Activated B cell treated with CpG ODN at 0.5 μM for 24 hours (primary cell): ENCODE measurements around the gene CRACR2B. TPM values are rescaled to one million over a fixed set of nuclear protein-coding genes. Genes with fewer than 3 reads are reported as not detected.
A peak's percentile ranks its signal among the peaks of the same experiment; 100 is the strongest.

ENCODE experiments used
- ATAC-seq: fragments of 200-7000 bp; cut with Tn5 transposase; one replicate; pipeline ENCODE4 v1.10.0; 2021; ENCODE audit warnings: low read depth, mild to moderate bottlenecking, moderate library complexity
- CTCF ChIA-PET: fragments of 350-600 bp; sonication (Branson Sonifier 250); formaldehyde crosslinking; loops from one replicate; lab custom pipeline; 2021; ENCODE audit warnings: antibody characterized with exemption; lab: Charles Lee
- POLR2A ChIA-PET: fragments of 350-600 bp; sonication (Branson Sonifier 250); formaldehyde crosslinking; loops from one replicate; lab custom pipeline; 2021; ENCODE audit warnings: antibody characterized with exemption; lab: Charles Lee
- DNase-seq: peaks from one replicate; pipeline ENCODE4 v3.0.0; 2022
- H3K27ac Mint-ChIP-seq: one replicate; pipeline ENCODE4 v1.8.0; 2020; ENCODE audit warnings: mixed read lengths
- H3K27me3 Mint-ChIP-seq: one replicate; pipeline ENCODE4 v1.8.0; 2021; ENCODE audit warnings: mixed read lengths
- H3K36me3 Mint-ChIP-seq: one replicate; pipeline ENCODE4 v1.8.0; 2021; ENCODE audit warnings: low read depth, mixed read lengths
- H3K4me1 Mint-ChIP-seq: one replicate; pipeline ENCODE4 v1.8.0; 2021; ENCODE audit warnings: mixed read lengths
- H3K4me3 Mint-ChIP-seq: one replicate; pipeline ENCODE4 v1.8.0; 2020; ENCODE audit warnings: mild to moderate bottlenecking, mixed read lengths
- H3K9me3 Mint-ChIP-seq: one replicate; pipeline ENCODE4 v1.8.0; 2020; ENCODE audit warnings: mixed read lengths
- intact Hi-C: fragments of 100-400 bp; cut with micrococcal nuclease; formaldehyde crosslinking; loops from one replicate; pipeline ENCODE4 v1.15.1; 2024
- total RNA-seq: library from RNA; stranded (reverse); gene quantifications from 2 replicates; pipeline ENCODE4 v1.2.3, GENCODE V29; 2022
- TF ChIP-seq, protein P1 (sequence below): fragments of 200-600 bp; IDR thresholded peaks from one replicate; pipeline ENCODE4 v1.8.0; 2022; ENCODE audit warnings: antibody characterized with exemption, mild to moderate bottlenecking

CRACR2B gene
- total RNA-seq, 1 donor from 2014 or later: 4.5 TPM

DNA sequence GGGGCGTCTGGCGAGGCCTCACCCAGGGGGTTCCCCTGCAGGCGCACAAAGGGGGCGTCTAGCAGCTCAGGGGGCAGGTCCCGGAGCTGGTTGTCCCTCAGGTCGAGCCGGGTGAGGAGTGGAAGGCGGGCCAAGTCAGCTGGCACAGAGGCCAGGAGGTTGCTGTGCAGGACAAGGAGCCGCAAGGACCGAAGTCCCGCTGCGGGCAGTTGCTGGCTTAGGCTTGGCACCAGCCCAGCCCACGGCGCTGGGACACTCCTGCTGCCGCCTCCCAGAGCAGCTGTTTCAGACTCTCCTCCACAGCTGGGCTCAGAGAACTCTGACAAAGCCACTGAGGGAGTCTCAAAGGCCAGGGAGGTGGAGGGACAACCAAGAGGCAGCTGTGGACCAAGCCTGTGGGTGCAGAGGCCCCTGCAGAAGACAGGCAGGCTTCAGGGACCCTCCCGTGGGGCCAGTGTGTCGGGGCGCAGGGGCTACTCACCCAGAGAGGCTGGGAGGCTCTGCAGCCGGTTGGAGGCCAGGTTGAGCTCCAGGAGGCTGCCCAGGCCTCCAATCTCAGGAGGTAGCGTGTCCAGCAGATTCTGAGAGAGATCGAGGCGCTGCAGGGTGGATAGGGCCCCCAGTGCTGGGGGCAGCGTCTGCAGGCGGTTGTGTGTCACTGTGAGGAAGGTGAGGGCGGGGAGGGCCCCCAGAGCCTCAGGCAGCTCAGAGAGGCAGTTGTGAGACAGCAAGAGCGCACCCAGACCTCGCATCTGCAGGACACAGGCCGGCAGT is 24.8 kb upstream of the CRACR2B start:
- POLR2A ChIA-PET: interaction anchor here (2.3 kb wide), 1 partner anchor 17 kb away, joined by 9 read pairs; the partner anchor contains the start of gene PNPLA2
- peaks cover 13% of the 10 kb centered on the region for H3K4me1 Mint-ChIP-seq
- no peaks in the 10 kb centered on the region for H3K27me3 Mint-ChIP-seq
- no peak for ATAC-seq
- peaks cover 2% of the 10 kb centered on the region for H3K36me3 Mint-ChIP-seq
- H3K4me3 Mint-ChIP-seq: no peak overlapping the region
- no peaks in the 10 kb centered on the region for H3K9me3 Mint-ChIP-seq
- TF ChIP-seq, protein P1, sequence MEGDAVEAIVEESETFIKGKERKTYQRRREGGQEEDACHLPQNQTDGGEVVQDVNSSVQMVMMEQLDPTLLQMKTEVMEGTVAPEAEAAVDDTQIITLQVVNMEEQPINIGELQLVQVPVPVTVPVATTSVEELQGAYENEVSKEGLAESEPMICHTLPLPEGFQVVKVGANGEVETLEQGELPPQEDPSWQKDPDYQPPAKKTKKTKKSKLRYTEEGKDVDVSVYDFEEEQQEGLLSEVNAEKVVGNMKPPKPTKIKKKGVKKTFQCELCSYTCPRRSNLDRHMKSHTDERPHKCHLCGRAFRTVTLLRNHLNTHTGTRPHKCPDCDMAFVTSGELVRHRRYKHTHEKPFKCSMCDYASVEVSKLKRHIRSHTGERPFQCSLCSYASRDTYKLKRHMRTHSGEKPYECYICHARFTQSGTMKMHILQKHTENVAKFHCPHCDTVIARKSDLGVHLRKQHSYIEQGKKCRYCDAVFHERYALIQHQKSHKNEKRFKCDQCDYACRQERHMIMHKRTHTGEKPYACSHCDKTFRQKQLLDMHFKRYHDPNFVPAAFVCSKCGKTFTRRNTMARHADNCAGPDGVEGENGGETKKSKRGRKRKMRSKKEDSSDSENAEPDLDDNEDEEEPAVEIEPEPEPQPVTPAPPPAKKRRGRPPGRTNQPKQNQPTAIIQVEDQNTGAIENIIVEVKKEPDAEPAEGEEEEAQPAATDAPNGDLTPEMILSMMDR: no peak
- H3K27ac Mint-ChIP-seq: no peak overlapping the region
- CTCF ChIA-PET: no interaction called here
- intact Hi-C loops: no loop called here
- no peak for DNase-seq

DNA sequence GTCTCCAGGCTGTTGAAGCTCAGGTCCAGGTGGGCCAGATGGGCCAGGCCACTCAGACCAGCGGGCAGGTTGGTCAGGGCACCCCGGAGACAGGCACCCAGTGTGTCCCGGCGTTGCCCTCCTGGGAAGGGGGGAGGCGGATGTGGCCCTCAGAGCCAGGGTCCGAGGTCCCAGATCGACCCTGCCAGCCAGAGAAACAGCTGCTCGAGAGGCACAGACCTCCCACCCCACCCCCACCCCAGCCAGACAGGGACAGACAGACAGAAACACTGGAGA is 24.3 kb upstream of the CRACR2B start:
- DNase-seq: no peak
- Mint-ChIP-seq H3K4me1 (peaks cover 16% of the 10 kb centered on the region), H3K27ac (no peak overlapping the region), H3K4me3 (no peak overlapping the region), H3K36me3 (peaks cover 2% of the 10 kb centered on the region), H3K27me3 (no peaks in the 10 kb centered on the region), H3K9me3 (no peaks in the 10 kb centered on the region)
- intact Hi-C loops: no loop called here
- TF ChIP-seq, protein P1: no peak
- CTCF ChIA-PET: no interaction called here
- POLR2A ChIA-PET: interaction anchor here (2.3 kb wide), 1 partner anchor 16 kb away, joined by 9 read pairs; the partner anchor contains the start of gene PNPLA2
- ATAC-seq: no peak

- CTCF ChIA-PET: no interaction called here
These were observed 23.7 kb upstream of the CRACR2B start for GRCh38 chr11:803770-804598.

DNA sequence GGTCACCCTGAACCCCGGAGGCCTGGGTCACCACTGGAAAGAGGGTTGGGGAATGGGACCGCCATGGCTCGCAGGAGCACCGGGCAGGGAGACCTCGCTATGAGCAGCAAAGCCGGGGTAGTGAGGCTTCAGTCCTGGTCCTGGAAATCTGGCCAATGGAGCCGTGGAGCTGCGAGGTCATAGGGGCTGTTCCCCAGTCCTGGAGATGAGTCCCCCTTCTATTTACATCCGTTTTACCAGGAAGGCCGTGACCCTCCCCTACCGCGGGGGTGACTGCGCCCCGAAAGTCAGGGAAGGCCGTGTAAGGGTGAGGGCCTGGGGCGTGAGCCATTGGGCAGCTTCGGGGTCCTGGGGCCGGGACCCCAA is 23.1 kb upstream of the CRACR2B start:
- Mint-ChIP-seq H3K4me1 (peaks cover 24% of the 10 kb centered on the region), H3K27ac (peak overlapping the region; percentile 71), H3K9me3 (no peaks in the 10 kb centered on the region), H3K4me3 (peak overlapping the region; percentile 68), H3K27me3 (no peaks in the 10 kb centered on the region), H3K36me3 (peaks cover 6% of the 10 kb centered on the region)
- TF ChIP-seq, protein P1: no peak
- ChIA-PET CTCF (no interaction called here), POLR2A (interaction anchor here (1.1 to 2.3 kb wide), 3 partner anchors 15 to 57 kb away, joined by 3 to 9 read pairs (median 5); partner anchors contain the start of genes PNPLA2 and TALDO1)
- no peak for ATAC-seq
- no peak for DNase-seq
- intact Hi-C loops: loop anchor here (2.0 kb wide), 1 partner anchor 268 kb away; the partner anchor contains the start of gene LRRC56

More at GRCh38 chr11:803770-804598, 23.7 kb upstream of the CRACR2B start:
- ATAC-seq: no peak
- peaks cover 4% of the 10 kb centered on the region for H3K36me3 Mint-ChIP-seq
- peak overlapping the region; percentile 68 for H3K4me3 Mint-ChIP-seq
- no peaks in the 10 kb centered on the region for H3K9me3 Mint-ChIP-seq
- no peak for DNase-seq
- TF ChIP-seq, protein P1: no peak
- peaks cover 22% of the 10 kb centered on the region for H3K4me1 Mint-ChIP-seq
- no peaks in the 10 kb centered on the region for H3K27me3 Mint-ChIP-seq
- POLR2A ChIA-PET: interaction anchor here (1.1 to 2.3 kb wide), 3 partner anchors 16 to 56 kb away, joined by 3 to 9 read pairs (median 5); partner anchors contain the start of genes PNPLA2 and TALDO1
- H3K27ac Mint-ChIP-seq: no peak overlapping the region
- intact Hi-C loops: loop anchor here (2.0 kb wide), 1 partner anchor 267 kb away; the partner anchor contains the start of gene LRRC56
